ENCODE data around the gene DAPK1.

The DAPK1 gene

DNA sequence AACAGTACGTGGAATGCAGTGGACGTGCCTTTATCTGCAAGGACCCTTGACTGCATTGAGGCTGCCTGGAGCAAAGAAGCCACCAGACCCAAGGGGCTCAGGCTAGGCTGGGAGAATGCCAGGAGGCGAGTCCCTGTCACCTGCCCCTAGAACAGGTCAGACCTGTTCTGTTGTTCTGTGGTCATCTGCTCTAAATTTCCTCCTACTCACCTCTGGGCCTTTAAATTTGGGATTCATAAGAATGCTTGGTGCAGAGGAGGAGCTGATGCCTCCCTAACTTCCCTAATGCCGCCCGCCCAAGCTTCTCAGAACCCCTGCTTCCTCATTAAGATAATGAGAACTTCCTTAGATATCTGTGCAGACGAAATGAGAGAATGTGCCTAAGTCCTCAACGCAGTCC lies 32.0 kb downstream of the DAPK1 start:
- H3K4me3 ChIP-seq (replicated peaks; ENCODE audit: low read depth, low read length) = no peak overlapping the region
- TF ChIP-seq, protein P1, sequence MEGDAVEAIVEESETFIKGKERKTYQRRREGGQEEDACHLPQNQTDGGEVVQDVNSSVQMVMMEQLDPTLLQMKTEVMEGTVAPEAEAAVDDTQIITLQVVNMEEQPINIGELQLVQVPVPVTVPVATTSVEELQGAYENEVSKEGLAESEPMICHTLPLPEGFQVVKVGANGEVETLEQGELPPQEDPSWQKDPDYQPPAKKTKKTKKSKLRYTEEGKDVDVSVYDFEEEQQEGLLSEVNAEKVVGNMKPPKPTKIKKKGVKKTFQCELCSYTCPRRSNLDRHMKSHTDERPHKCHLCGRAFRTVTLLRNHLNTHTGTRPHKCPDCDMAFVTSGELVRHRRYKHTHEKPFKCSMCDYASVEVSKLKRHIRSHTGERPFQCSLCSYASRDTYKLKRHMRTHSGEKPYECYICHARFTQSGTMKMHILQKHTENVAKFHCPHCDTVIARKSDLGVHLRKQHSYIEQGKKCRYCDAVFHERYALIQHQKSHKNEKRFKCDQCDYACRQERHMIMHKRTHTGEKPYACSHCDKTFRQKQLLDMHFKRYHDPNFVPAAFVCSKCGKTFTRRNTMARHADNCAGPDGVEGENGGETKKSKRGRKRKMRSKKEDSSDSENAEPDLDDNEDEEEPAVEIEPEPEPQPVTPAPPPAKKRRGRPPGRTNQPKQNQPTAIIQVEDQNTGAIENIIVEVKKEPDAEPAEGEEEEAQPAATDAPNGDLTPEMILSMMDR (IDR thresholded peaks at IDR 0.05; ENCODE audit: low read depth, low read length, missing control alignments) = no peak
- DNase-seq (ENCODE audit: extremely low read depth, low read depth) = no peak

DNA sequence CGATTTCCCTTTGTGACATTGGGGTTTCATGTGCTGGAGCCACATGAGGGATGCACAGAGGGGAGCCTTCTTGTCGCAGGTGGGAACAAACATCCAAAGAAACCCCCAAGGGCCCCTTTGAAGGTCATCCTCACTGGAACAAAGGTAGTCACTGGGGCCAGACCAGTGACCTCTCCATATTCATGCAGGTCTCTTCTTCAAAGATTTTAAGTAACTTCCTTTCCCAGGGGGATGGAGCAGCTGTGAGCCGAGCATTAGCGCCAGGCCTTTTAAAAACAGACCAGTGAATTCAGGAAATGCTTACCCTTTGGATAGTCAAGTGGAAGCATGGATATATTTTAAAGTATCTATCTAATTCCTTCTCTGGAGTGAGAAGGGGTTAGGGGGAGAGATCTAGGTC lies 33.0 kb downstream of the DAPK1 start:
- no peak overlapping the region for H3K4me3 ChIP-seq (replicated peaks; ENCODE audit: low read depth, low read length)
- TF ChIP-seq, protein P1 (IDR thresholded peaks at IDR 0.05; ENCODE audit: low read depth, low read length, missing control alignments) = no peak
- no peak for DNase-seq (ENCODE audit: extremely low read depth, low read depth)

DNA sequence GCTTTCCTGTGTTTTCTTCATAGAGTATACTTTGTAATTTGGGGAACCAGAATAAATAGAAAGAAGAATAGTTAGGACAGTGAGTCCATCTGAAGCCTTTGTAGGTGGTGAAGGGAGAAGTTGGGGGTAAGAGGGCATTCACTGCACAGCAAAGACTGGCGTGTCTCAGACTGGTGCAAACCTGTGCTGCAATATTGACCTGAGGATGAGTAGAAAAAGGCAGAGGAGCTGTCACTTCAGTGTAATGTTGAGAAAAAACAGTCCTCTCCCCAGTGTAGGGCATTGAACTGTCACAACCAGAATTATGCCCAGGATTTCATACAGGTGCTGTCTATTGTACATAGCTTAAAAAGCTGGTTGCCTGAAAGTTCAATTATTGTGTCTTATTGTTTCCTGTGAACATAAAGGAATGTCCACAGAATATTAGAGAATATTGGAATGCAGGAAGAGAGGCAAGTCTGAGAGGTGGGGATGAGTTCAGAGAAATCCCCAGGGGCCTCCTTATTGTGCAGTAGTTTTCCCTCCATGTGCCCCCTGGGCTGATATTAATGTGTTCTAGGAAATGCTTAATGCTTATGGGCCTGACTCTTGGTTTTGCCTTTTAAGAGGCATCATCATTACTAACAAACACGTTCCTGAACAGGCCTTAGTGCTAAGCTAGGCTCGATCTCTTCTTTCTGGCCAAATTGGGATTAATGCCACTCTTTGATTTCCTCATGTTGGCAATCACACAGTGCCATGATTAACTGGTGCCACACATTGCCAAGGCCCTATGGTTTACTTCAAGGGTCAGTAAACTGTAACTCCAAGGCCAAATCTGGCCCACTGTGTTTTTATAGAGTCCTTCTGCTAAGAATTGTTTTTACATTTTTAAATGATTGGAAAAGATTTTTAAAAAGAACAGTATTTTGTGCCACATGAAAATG lies 34.0 kb downstream of the DAPK1 start:
- TF ChIP-seq, protein P1 (IDR thresholded peaks at IDR 0.05; ENCODE audit: low read depth, low read length, missing control alignments) = no peak
- DNase-seq (ENCODE audit: extremely low read depth, low read depth) = no peak
- no peak overlapping the region for H3K4me3 ChIP-seq (replicated peaks; ENCODE audit: low read depth, low read length)

DNA sequence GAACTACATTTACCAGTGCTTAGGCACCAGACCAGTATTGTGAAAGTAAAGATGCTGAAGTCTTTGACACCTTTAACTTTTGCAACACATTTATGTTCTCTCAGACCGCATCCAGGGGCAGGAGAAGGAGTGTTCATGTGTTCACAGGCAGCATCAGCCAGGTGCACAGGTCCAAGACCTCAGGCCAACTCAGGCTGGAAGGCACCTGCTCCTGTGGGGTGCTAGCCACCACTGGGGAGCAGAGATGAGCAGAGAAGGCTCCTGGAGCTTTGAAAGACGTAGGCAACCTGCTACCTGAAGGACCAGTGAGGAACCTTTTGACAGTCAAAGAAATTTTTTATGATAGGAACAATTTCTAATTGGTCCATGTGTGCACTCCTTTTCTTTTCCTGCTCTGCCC lies 35.6 kb downstream of the DAPK1 start:
- DNase-seq (ENCODE audit: extremely low read depth, low read depth) = no peak
- TF ChIP-seq, protein P1 (IDR thresholded peaks at IDR 0.05; ENCODE audit: low read depth, low read length, missing control alignments) = no peak
- H3K4me3 ChIP-seq (replicated peaks; ENCODE audit: low read depth, low read length) = no peak overlapping the region

DNA sequence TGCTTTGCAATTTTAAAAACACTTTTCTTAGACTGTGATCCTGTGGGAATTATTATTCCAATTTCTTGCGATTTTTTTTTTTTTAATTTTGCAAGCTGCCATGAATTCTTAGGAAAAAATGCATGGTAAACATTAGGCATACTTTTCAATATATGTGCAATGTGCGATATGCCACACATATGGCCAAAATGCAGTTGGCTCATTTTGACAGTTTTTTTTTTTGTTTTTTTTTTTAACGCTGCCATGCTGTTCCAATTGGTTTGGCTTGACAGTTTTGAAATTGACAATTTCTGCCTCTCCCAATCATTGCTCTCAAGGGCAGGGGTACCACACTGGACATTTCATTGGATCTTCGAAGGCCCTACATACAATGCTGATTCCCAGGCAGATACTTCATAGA lies 36.4 kb downstream of the DAPK1 start:
- TF ChIP-seq, protein P1 (IDR thresholded peaks at IDR 0.05; ENCODE audit: low read depth, low read length, missing control alignments) = no peak
- DNase-seq (ENCODE audit: extremely low read depth, low read depth) = no peak
- H3K4me3 ChIP-seq (replicated peaks; ENCODE audit: low read depth, low read length) = no peak overlapping the region

DNA sequence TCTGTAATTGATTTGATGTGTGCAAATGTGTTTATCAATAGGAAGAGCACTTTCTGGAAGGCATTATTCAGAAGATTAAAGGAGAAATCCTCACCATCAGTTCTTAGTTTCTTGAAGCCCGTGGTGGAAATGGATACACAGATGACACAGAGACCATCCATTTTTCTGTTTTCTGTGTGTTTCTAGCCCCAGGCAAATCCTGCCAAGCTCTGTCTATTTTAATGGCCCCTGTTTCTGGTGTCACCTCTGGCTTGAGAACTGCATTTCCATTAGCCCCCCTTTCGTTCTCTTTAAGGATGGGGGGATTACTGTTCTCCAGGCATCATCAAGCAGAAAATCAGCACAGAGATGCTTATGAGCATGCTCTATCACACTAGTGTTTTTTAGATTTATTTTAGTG lies 37.3 kb downstream of the DAPK1 start:
- TF ChIP-seq, protein P1 (IDR thresholded peaks at IDR 0.05; ENCODE audit: low read depth, low read length, missing control alignments) = no peak
- DNase-seq (ENCODE audit: extremely low read depth, low read depth) = no peak

More for the DNA sequence above, 37.3 kb downstream of the DAPK1 start:
- H3K4me3 ChIP-seq (replicated peaks; ENCODE audit: low read depth, low read length) = no peak overlapping the region

All from HFF-Myc (cell line).